Neutrophil (primary cell): Measurements from ENCODE around the gene PRDM2.
A peak's percentile ranks its signal among the peaks of the same experiment; 100 is the strongest.

Experiments
- H3K27ac ChIP-seq: fragments of 200-600 bp; sonication (generic); 2 replicates; pipeline ENCODE4 v1.5.1; 2016; ENCODE audit warnings: mild to moderate bottlenecking, moderate library complexity
- H3K27me3 ChIP-seq: fragments of 200-600 bp; sonication (generic); 2 replicates; pipeline ENCODE4 v1.6.0; 2016; ENCODE audit warnings: mild to moderate bottlenecking
- H3K36me3 ChIP-seq: fragments of 200-600 bp; sonication (generic); 2 replicates; pipeline ENCODE4 v1.5.1; 2017
- H3K4me1 ChIP-seq, 2 experiments: fragments of 200-600 bp in 1 of 2; sonication (generic) in 1 of 2; 1 replicate in 1 of 2; 2 replicates in 1 of 2; pipeline versions ENCODE4 v1.5.1 to v1.6.1; 2013 to 2016; ENCODE audit warnings: low read depth in 1 of 2, low read length in 1 of 2, mild to moderate bottlenecking in 1 of 2, moderate library complexity in 1 of 2; ENCODE audit not compliant: control insufficient read depth in 1 of 2, insufficient read depth in 1 of 2
- H3K4me3 ChIP-seq, 2 experiments: fragments of 200-600 bp in 1 of 2; sonication (generic) in 1 of 2; 1 replicate in 1 of 2; 2 replicates in 1 of 2; pipeline ENCODE4 v1.5.1; 2013 to 2016; ENCODE audit warnings: low read depth in 1 of 2, low read length in 1 of 2, mild to moderate bottlenecking in 1 of 2, moderate library complexity in 1 of 2
- H3K9me3 ChIP-seq: fragments of 200-600 bp; sonication (generic); 2 replicates; pipeline ENCODE4 v1.5.1; 2016
- CTCF ChIP-seq: fragments of 200-600 bp; sonication (generic); IDR thresholded peaks from 2 replicates; pipeline ENCODE4 v1.5.1; 2016; ENCODE audit warnings: antibody characterized with exemption

PRDM2 gene

GRCh38 chr1:13775916-13776315 lies 75.9 kb downstream of the PRDM2 start:
- H3K4me1 ChIP-seq: no peaks in the 10 kb centered on the region
- H3K9me3 ChIP-seq: no peaks in the 10 kb centered on the region
- TF ChIP-seq CTCF: no peak
- H3K4me3 ChIP-seq: no peak overlapping the region
- H3K36me3 ChIP-seq: peaks cover 80% of the 10 kb centered on the region
- no peak overlapping the region for H3K27ac ChIP-seq
- no peaks in the 10 kb centered on the region for H3K27me3 ChIP-seq

GRCh38 chr1:13778431-13778830 lies 78.4 kb downstream of the PRDM2 start:
- no peaks in the 10 kb centered on the region for H3K27me3 ChIP-seq
- H3K9me3 ChIP-seq: no peaks in the 10 kb centered on the region
- peaks cover 100% of the 10 kb centered on the region for H3K36me3 ChIP-seq
- no peaks in the 10 kb centered on the region for H3K4me1 ChIP-seq
- H3K27ac ChIP-seq: no peak overlapping the region
- TF ChIP-seq CTCF: no peak
- H3K4me3 ChIP-seq: no peak overlapping the region

- no peaks in the 10 kb centered on the region for H3K27me3 ChIP-seq
- no peak for TF ChIP-seq CTCF
- no peaks in the 10 kb centered on the region for H3K9me3 ChIP-seq
- H3K4me1 ChIP-seq: no peaks in the 10 kb centered on the region
- H3K27ac ChIP-seq: peak overlapping the region; percentile 8
- H3K4me3 ChIP-seq: no peak overlapping the region
- peaks cover 100% of the 10 kb centered on the region for H3K36me3 ChIP-seq
These were observed 79.9 kb downstream of the PRDM2 start for GRCh38 chr1:13779930-13780329.

- H3K36me3 ChIP-seq: peaks cover 98% of the 10 kb centered on the region
- TF ChIP-seq CTCF: no peak
- no peaks in the 10 kb centered on the region for H3K9me3 ChIP-seq
- no peaks in the 10 kb centered on the region for H3K4me1 ChIP-seq
- H3K27me3 ChIP-seq: no peaks in the 10 kb centered on the region
- H3K27ac ChIP-seq: no peak overlapping the region
- H3K4me3 ChIP-seq: no peak overlapping the region
These were observed 80.8 kb downstream of the PRDM2 start for GRCh38 chr1:13780780-13781179.

GRCh38 chr1:13781228-13781627 lies 81.2 kb downstream of the PRDM2 start:
- Histone ChIP-seq H3K4me1 (no peaks in the 10 kb centered on the region), H3K9me3 (no peaks in the 10 kb centered on the region), H3K36me3 (peaks cover 97% of the 10 kb centered on the region), H3K27me3 (no peaks in the 10 kb centered on the region), H3K4me3 (no peak overlapping the region), H3K27ac (no peak overlapping the region)
- no peak for TF ChIP-seq CTCF
